Measurements from ENCODE around the gene ACAA2.

Gene ACAA2

GRCh38 chr18:49815927-49816326 is 2.6 kb upstream of the ACAA2 start:
- Histone ChIP-seq H3K27me3 (ENCODE audit: insufficient read depth, low read depth) (no peaks in the 10 kb centered on the region), H3K4me1 (ENCODE audit: low read depth, poor library complexity, severe bottlenecking) (peaks cover 38% of the 10 kb centered on the region), H3K27ac (no peak overlapping the region), H3K79me2 (ENCODE audit: insufficient read depth, low read depth) (peaks cover 20% of the 10 kb centered on the region), H3K9ac (no peak overlapping the region), H4K20me1 (ENCODE audit: insufficient read depth) (0 out of 2 replicates have a peak, but pooled peaks cover 3% of the 10 kb centered on the region), H3K4me2 (no peak overlapping the region), H3K4me3 (IDR thresholded peaks at IDR 0.05; ENCODE audit: insufficient read depth, low read depth, low read length) (no peak overlapping the region), H2AFZ (ENCODE audit: low read depth) (no peak overlapping the region), H3K36me3 (ENCODE audit: insufficient read depth) (no peaks in the 10 kb centered on the region)
- TF ChIP-seq, protein P1, sequence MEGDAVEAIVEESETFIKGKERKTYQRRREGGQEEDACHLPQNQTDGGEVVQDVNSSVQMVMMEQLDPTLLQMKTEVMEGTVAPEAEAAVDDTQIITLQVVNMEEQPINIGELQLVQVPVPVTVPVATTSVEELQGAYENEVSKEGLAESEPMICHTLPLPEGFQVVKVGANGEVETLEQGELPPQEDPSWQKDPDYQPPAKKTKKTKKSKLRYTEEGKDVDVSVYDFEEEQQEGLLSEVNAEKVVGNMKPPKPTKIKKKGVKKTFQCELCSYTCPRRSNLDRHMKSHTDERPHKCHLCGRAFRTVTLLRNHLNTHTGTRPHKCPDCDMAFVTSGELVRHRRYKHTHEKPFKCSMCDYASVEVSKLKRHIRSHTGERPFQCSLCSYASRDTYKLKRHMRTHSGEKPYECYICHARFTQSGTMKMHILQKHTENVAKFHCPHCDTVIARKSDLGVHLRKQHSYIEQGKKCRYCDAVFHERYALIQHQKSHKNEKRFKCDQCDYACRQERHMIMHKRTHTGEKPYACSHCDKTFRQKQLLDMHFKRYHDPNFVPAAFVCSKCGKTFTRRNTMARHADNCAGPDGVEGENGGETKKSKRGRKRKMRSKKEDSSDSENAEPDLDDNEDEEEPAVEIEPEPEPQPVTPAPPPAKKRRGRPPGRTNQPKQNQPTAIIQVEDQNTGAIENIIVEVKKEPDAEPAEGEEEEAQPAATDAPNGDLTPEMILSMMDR (conservative IDR thresholded peaks at IDR 0.05; ENCODE audit: low read depth, low read length), result no peak

GRCh38 chr18:49814147-49814499 is 790 bp upstream of the ACAA2 start:
- Histone ChIP-seq H3K27ac (peak overlapping the region; percentile 87; the same call in 1 of the 2 replicates), H2AFZ (ENCODE audit: low read depth) (peak overlapping the region; percentile 96), H3K9ac (peak overlapping the region; percentile 86; the same call in 1 of the 2 replicates), H3K36me3 (ENCODE audit: insufficient read depth) (no peaks in the 10 kb centered on the region), H3K4me1 (ENCODE audit: low read depth, poor library complexity, severe bottlenecking) (peaks cover 22% of the 10 kb centered on the region), H3K4me2 (peak overlapping the region; percentile 92), H3K27me3 (ENCODE audit: insufficient read depth, low read depth) (no peaks in the 10 kb centered on the region), H3K4me3 (IDR thresholded peaks at IDR 0.05; ENCODE audit: insufficient read depth, low read depth, low read length) (peak overlapping the region; percentile 48), H4K20me1 (ENCODE audit: insufficient read depth) (0 out of 2 replicates have a peak, but pooled peaks cover 3% of the 10 kb centered on the region), H3K79me2 (ENCODE audit: insufficient read depth, low read depth) (peaks cover 34% of the 10 kb centered on the region)
- TF ChIP-seq, protein P1 (conservative IDR thresholded peaks at IDR 0.05; ENCODE audit: low read depth, low read length), result no peak

GRCh38 chr18:49813069-49813318 is 339 bp downstream of the ACAA2 start:
- Histone ChIP-seq H3K79me2 (ENCODE audit: insufficient read depth, low read depth) (peaks cover 36% of the 10 kb centered on the region), H3K9ac (peak overlapping the region; percentile 86), H3K27ac (peak overlapping the region; percentile 87), H3K4me3 (IDR thresholded peaks at IDR 0.05; ENCODE audit: insufficient read depth, low read depth, low read length) (peak overlapping the region; percentile 48), H3K4me1 (ENCODE audit: low read depth, poor library complexity, severe bottlenecking) (peaks cover 20% of the 10 kb centered on the region), H3K4me2 (peak overlapping the region; percentile 92), H3K36me3 (ENCODE audit: insufficient read depth) (no peaks in the 10 kb centered on the region), H4K20me1 (ENCODE audit: insufficient read depth) (0 out of 2 replicates have a peak, but pooled peaks cover 3% of the 10 kb centered on the region), H2AFZ (ENCODE audit: low read depth) (peak overlapping the region; percentile 96), H3K27me3 (ENCODE audit: insufficient read depth, low read depth) (no peaks in the 10 kb centered on the region)
- TF ChIP-seq, protein P1 (conservative IDR thresholded peaks at IDR 0.05; ENCODE audit: low read depth, low read length), result no peak

GRCh38 chr18:49812286-49813068 is 856 bp downstream of the ACAA2 start:
- H3K27ac ChIP-seq, result peak overlapping the region; percentile 87
- H3K27me3 ChIP-seq (ENCODE audit: insufficient read depth, low read depth), result no peaks in the 10 kb centered on the region
- H3K4me3 ChIP-seq (IDR thresholded peaks at IDR 0.05; ENCODE audit: insufficient read depth, low read depth, low read length), result no peak overlapping the region
- H3K4me2 ChIP-seq, result peak overlapping the region; percentile 92
- H3K4me1 ChIP-seq (ENCODE audit: low read depth, poor library complexity, severe bottlenecking), result peaks cover 20% of the 10 kb centered on the region
- no peaks in the 10 kb centered on the region for H3K36me3 ChIP-seq (ENCODE audit: insufficient read depth)
- peaks cover 37% of the 10 kb centered on the region for H3K79me2 ChIP-seq (ENCODE audit: insufficient read depth, low read depth)
- H4K20me1 ChIP-seq (ENCODE audit: insufficient read depth), result 0 out of 2 replicates have a peak, but pooled peaks cover 3% of the 10 kb centered on the region
- TF ChIP-seq, protein P1 (conservative IDR thresholded peaks at IDR 0.05; ENCODE audit: low read depth, low read length), result no peak
- peak overlapping the region; percentile 86 for H3K9ac ChIP-seq
- H2AFZ ChIP-seq (ENCODE audit: low read depth), result peak overlapping the region; percentile 96

Data from KMS-11 (cell line).